Esophagus muscularis mucosa (tissue), 4 donors: Measurements from ENCODE around the gene GATD1. TPM values are rescaled to one million over a fixed set of nuclear protein-coding genes. Genes with fewer than 3 reads are reported as not detected.

Experiments used
- DNase-seq: peaks from one replicate; pipeline ENCODE4 v3.0.0-alpha.2; 2017; ENCODE audit errors: extremely low spot score
- H3K27ac ChIP-seq, 4 donors: fragments of 200-600 bp; sonication (generic); replicated peaks in 1 of 4; 1 replicate in 3 of 4; 2 replicates in 1 of 4; pipeline ENCODE4 v1.5.1; 2016 to 2019; ENCODE audit warnings: mild to moderate bottlenecking in 1 of 4
- H3K27me3 ChIP-seq, 4 donors: fragments of 200-600 bp; sonication (generic); one replicate each; pipeline versions ENCODE4 v1.5.1 to v1.6.0; 2016 to 2019
- H3K36me3 ChIP-seq, 4 donors: fragments of 200-600 bp; sonication (generic); one replicate each; pipeline ENCODE4 v1.5.1; 2016 to 2019
- H3K4me1 ChIP-seq, 4 donors: fragments of 200-600 bp; sonication (generic); one replicate each; pipeline ENCODE4 v1.5.1; 2016 to 2019
- H3K4me3 ChIP-seq, 4 donors: fragments of 200-600 bp; sonication (generic); 1 replicate in 2 of 4; 2 replicates in 2 of 4; pipeline ENCODE4 v1.5.1; 2016 to 2019; ENCODE audit warnings: mild to moderate bottlenecking in 4 of 4, moderate library complexity in 1 of 4
- H3K9me3 ChIP-seq, 4 donors: fragments of 200-600 bp; sonication (generic); 1 replicate in 3 of 4; 2 replicates in 1 of 4; pipeline ENCODE4 v1.5.1; 2016 to 2019
- EP300 ChIP-seq: sonication (generic); formaldehyde crosslinking; IDR thresholded peaks from one replicate; pipeline ENCODE4 v1.6.1; 2017; ENCODE audit warnings: antibody characterized with exemption
- POLR2A ChIP-seq: fragments of 450-650 bp; IDR thresholded peaks from one replicate; pipeline ENCODE4 v1.6.1; 2017; ENCODE audit warnings: antibody characterized with exemption, moderate library complexity, mild to moderate bottlenecking, low read depth
- POLR2AphosphoS5 ChIP-seq, 2 donors: sonication (generic); formaldehyde crosslinking; IDR thresholded peaks; one replicate each; pipeline ENCODE4 v1.6.1; 2017; ENCODE audit warnings: antibody characterized with exemption in 2 of 2
- whole genome bisulfite sequencing: methylation state at CpG from one replicate; pipeline ENCODE4 v1.1.5; 2018; 5-methylcytosine and 5-hydroxymethylcytosine counted together
- intact Hi-C: fragments of 100-400 bp; cut with DNase I; formaldehyde crosslinking; loops from one replicate; pipeline ENCODE4 v1.15.1; 2023
- total RNA-seq, 4 donors: library from RNA; depleted of rRNA; stranded (reverse); fragments of >200 nt; gene quantifications; one replicate each; pipeline versions ENCODE4 v1.1.0 to v1.2.1, GENCODE V29; 2016
- TF ChIP-seq, protein P1 (sequence below), 3 experiments: fragments of 200-600 bp in 2 of 3; fragments of 450-650 bp in 1 of 3; sonication (generic) in 2 of 3; IDR thresholded peaks; one replicate each; pipeline ENCODE4 v1.5.1; 2017 to 2019; ENCODE audit warnings: antibody characterized with exemption in 3 of 3, mild to moderate bottlenecking in 2 of 3, moderate library complexity in 1 of 3

GATD1 gene
- total RNA-seq, 4 donors from 2014 or later: 24.0 to 37.7 (median 28.9) TPM

GRCh38 chr11:724049-724777, 53.1 kb downstream of the GATD1 start:
- TF ChIP-seq POLR2A: no peak
- TF ChIP-seq, protein P1, sequence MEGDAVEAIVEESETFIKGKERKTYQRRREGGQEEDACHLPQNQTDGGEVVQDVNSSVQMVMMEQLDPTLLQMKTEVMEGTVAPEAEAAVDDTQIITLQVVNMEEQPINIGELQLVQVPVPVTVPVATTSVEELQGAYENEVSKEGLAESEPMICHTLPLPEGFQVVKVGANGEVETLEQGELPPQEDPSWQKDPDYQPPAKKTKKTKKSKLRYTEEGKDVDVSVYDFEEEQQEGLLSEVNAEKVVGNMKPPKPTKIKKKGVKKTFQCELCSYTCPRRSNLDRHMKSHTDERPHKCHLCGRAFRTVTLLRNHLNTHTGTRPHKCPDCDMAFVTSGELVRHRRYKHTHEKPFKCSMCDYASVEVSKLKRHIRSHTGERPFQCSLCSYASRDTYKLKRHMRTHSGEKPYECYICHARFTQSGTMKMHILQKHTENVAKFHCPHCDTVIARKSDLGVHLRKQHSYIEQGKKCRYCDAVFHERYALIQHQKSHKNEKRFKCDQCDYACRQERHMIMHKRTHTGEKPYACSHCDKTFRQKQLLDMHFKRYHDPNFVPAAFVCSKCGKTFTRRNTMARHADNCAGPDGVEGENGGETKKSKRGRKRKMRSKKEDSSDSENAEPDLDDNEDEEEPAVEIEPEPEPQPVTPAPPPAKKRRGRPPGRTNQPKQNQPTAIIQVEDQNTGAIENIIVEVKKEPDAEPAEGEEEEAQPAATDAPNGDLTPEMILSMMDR (IDR thresholded peaks at IDR 0.05): no peak
- no peak for TF ChIP-seq EP300
- TF ChIP-seq POLR2AphosphoS5 (IDR thresholded peaks at IDR 0.05): no peak
- Histone ChIP-seq H3K27me3 (peaks cover 10 to 96% (median 51%) of the 10 kb centered on the region in 4 donors), H3K9me3 (no peaks in the 10 kb centered on the region), H3K4me3 (no peak overlapping the region), H3K27ac (no peak overlapping the region), H3K36me3 (no peaks in the 10 kb centered on the region), H3K4me1 (peaks cover 33 to 68% (median 62%) of the 10 kb centered on the region in 4 donors)
- intact Hi-C loops: no loop called here
- 63% methylated on average over 15 of the region's 19 CpGs for WGBS
- DNase-seq: no peak

- peaks cover 31 to 59% (median 53%) of the 10 kb centered on the region in 4 donors for H3K4me1 ChIP-seq
- no peak for TF ChIP-seq POLR2A
- TF ChIP-seq, protein P1 (IDR thresholded peaks at IDR 0.05): peak; percentile 57 to 68 (median 66)
- no peaks in the 10 kb centered on the region for H3K36me3 ChIP-seq
- WGBS: 60% methylated on average over 3 of the region's 8 CpGs
- H3K9me3 ChIP-seq: no peaks in the 10 kb centered on the region
- peaks cover 10 to 89% (median 51%) of the 10 kb centered on the region in 4 donors for H3K27me3 ChIP-seq
- intact Hi-C loops: no loop called here
- no peak for DNase-seq
- no peak overlapping the region for H3K4me3 ChIP-seq
- no peak overlapping the region for H3K27ac ChIP-seq
Observed at GRCh38 chr11:723120-723883, 54.0 kb downstream of the GATD1 start.

DNA sequence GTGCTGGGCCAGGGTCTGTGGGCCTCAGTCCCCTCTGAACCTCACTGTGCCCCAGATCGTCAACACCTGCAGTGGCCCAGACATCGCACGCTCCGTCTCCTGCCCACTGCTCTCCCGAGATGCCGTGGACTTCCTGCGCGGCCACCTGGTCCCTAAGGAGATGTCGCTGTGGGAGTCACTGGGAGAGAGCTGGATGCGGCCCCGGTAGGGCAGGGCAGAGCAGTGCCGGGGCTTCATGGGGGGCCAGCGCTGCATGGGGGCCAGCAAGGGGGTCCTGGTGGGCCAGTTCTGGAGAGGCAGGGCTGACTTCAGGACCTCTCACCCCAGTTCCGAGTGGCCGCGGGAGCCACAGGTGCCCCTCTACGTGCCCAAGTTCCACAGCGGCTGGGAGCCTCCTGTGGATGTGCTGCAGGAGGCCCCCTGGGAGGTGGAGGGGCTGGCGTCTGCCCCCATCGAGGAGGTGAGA, 54.9 kb downstream of the GATD1 start:
- TF ChIP-seq POLR2AphosphoS5 (IDR thresholded peaks at IDR 0.05) (no peak), EP300 (no peak), POLR2A (no peak)
- TF ChIP-seq, protein P1 (IDR thresholded peaks at IDR 0.05): no peak
- intact Hi-C loops: no loop called here
- H3K27me3 ChIP-seq: peaks cover 10 to 81% (median 51%) of the 10 kb centered on the region in 4 donors
- H3K4me1 ChIP-seq: peaks cover 23 to 51% (median 44%) of the 10 kb centered on the region in 4 donors
- DNase-seq: no peak
- H3K9me3 ChIP-seq: no peaks in the 10 kb centered on the region
- no peak overlapping the region for H3K27ac ChIP-seq
- WGBS: 52% methylated on average over 7 of the region's 20 CpGs
- no peaks in the 10 kb centered on the region for H3K36me3 ChIP-seq
- peak overlapping the region in 1 of 4 donors; percentile 4 for H3K4me3 ChIP-seq

DNA sequence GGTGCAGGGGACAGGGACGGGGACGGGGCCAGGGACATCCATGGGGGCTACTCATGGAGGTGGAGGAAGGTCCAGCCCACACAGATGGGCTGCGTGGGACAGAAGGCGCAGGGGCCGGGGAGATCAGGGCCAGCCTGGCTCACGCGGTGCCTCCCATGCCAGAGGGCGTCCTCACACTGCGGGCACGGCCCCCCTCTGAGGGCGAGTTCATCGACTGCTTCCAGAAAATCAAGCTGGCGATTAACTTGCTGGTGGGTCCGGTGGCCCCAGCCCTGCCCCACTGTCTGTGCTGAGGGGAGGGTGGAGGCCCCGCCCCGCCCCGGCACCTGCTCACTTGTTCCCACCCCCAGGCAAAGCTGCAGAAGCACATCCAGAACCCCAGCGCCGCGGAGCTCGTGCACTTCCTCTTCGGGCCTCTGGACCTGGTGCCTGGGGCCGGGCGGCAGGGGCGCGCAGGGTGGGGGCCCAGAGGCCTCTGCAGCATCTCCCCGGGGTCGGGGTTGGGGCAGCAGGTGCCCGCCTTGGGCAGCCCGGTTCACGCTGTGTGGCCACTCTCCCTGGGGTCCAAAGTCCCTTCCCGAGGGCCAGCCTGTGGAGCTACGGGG, 55.4 kb downstream of the GATD1 start:
- Histone ChIP-seq H3K4me1 (peaks cover 23 to 46% (median 40%) of the 10 kb centered on the region in 4 donors), H3K27ac (no peak overlapping the region), H3K4me3 (peak overlapping the region in 1 of 4 donors; percentile 4), H3K9me3 (no peaks in the 10 kb centered on the region), H3K27me3 (peaks cover 10 to 76% (median 51%) of the 10 kb centered on the region in 4 donors), H3K36me3 (no peaks in the 10 kb centered on the region)
- 50% methylated on average over 2 of the region's 33 CpGs for WGBS
- intact Hi-C loops: no loop called here
- no peak for DNase-seq
- TF ChIP-seq POLR2A (no peak), POLR2AphosphoS5 (IDR thresholded peaks at IDR 0.05) (no peak), EP300 (no peak)
- TF ChIP-seq, protein P1 (IDR thresholded peaks at IDR 0.05): no peak
